Endothelial cell (in vitro differentiated cells): Measurements from ENCODE around the gene CACHD1. TPM values are rescaled to one million over a fixed set of nuclear protein-coding genes. Genes with fewer than 3 reads are reported as not detected.

Experiments
- DNase-seq: peaks from one replicate; pipeline ENCODE4 v3.0.0; 2021; ENCODE audit warnings: low spot score
- H3K27ac Mint-ChIP-seq: one replicate; pipeline ENCODE4 v1.8.0; 2021; ENCODE audit warnings: mixed read lengths, inconsistent platforms; ENCODE audit not compliant: unreplicated experiment
- H3K27me3 Mint-ChIP-seq: one replicate; pipeline ENCODE4 v1.8.0; 2021; ENCODE audit warnings: mild to moderate bottlenecking, moderate library complexity, mixed read lengths, inconsistent platforms; ENCODE audit not compliant: unreplicated experiment
- H3K36me3 Mint-ChIP-seq: one replicate; pipeline ENCODE4 v1.8.0; 2021; ENCODE audit warnings: mild to moderate bottlenecking, low read depth, mixed read lengths, inconsistent platforms; ENCODE audit not compliant: unreplicated experiment
- H3K4me1 Mint-ChIP-seq: one replicate; pipeline ENCODE4 v1.8.0; 2021; ENCODE audit warnings: mild to moderate bottlenecking, mixed read lengths, inconsistent platforms; ENCODE audit not compliant: unreplicated experiment
- H3K4me3 Mint-ChIP-seq: one replicate; pipeline ENCODE4 v1.8.0; 2021; ENCODE audit warnings: mild to moderate bottlenecking, mixed read lengths, inconsistent platforms; ENCODE audit not compliant: unreplicated experiment
- H3K9me3 Mint-ChIP-seq: one replicate; pipeline ENCODE4 v1.8.0; 2021; ENCODE audit warnings: mixed read lengths, inconsistent platforms; ENCODE audit not compliant: unreplicated experiment
- CTCF ChIP-seq: fragments of 200-600 bp; sonication (generic); IDR thresholded peaks from one replicate; pipeline ENCODE4 v1.5.0; 2021; ENCODE audit warnings: antibody characterized with exemption; ENCODE audit not compliant: unreplicated experiment
- total RNA-seq: library from RNA; stranded (reverse); fragmentation: NEBNext Ultra II Directional; extraction: Animal tissue kit (Norgen Biotek cat#: 25700); gene quantifications from one replicate; pipeline ENCODE4 v1.2.1, GENCODE V29; 2021; ENCODE audit not compliant: unreplicated experiment

The CACHD1 gene
- total RNA-seq, 1 donor from 2014 or later, result 48.6 TPM

DNA sequence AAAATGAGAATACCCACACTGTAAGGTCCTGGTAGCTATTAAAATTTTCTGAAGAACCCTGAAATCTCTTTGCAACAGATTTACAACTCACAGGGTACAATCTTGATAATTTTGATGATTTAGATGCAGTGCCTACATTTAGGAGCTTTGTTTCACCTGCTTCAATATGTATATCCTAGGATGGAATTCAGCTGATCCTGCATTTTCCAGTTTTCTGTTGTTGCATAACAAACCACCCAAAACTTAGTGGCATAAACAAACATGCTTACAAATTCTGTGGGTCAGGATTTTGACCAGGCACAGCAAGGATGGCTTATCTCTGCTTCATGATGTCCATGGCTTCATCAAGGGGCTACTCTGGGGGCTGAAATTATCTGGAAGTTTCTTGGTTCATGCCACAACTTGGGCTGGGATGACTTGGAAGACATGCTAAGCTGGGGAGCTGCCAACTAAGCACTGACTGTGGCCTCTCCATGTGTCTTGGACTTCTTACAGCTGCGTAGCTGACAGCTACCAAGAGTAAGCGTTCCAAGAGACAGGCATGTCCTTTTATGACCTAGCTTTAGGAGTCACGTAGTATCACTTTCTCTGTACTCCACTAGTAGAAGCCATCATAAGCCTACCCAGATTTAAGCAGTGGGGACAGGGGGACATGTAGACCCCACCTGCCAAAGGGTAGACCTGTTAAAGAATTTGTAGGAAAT is 108.5 kb downstream of the CACHD1 start:
- no peaks in the 10 kb centered on the region for H3K9me3 Mint-ChIP-seq
- no peaks in the 10 kb centered on the region for H3K36me3 Mint-ChIP-seq
- H3K27ac Mint-ChIP-seq, result no peak overlapping the region
- no peak overlapping the region for H3K4me3 Mint-ChIP-seq
- peaks cover 49% of the 10 kb centered on the region for H3K4me1 Mint-ChIP-seq
- H3K27me3 Mint-ChIP-seq, result peaks cover 2% of the 10 kb centered on the region
- no peak for TF ChIP-seq CTCF
- no peak for DNase-seq

- H3K9me3 Mint-ChIP-seq, result no peaks in the 10 kb centered on the region
- H3K36me3 Mint-ChIP-seq, result no peaks in the 10 kb centered on the region
- H3K27me3 Mint-ChIP-seq, result peaks cover 2% of the 10 kb centered on the region
- DNase-seq, result no peak
- TF ChIP-seq CTCF, result no peak
- H3K27ac Mint-ChIP-seq, result no peak overlapping the region
- H3K4me3 Mint-ChIP-seq, result no peak overlapping the region
- peaks cover 49% of the 10 kb centered on the region for H3K4me1 Mint-ChIP-seq
These were observed 109.8 kb downstream of the CACHD1 start for GRCh38 chr1:64579767-64580166.

DNA sequence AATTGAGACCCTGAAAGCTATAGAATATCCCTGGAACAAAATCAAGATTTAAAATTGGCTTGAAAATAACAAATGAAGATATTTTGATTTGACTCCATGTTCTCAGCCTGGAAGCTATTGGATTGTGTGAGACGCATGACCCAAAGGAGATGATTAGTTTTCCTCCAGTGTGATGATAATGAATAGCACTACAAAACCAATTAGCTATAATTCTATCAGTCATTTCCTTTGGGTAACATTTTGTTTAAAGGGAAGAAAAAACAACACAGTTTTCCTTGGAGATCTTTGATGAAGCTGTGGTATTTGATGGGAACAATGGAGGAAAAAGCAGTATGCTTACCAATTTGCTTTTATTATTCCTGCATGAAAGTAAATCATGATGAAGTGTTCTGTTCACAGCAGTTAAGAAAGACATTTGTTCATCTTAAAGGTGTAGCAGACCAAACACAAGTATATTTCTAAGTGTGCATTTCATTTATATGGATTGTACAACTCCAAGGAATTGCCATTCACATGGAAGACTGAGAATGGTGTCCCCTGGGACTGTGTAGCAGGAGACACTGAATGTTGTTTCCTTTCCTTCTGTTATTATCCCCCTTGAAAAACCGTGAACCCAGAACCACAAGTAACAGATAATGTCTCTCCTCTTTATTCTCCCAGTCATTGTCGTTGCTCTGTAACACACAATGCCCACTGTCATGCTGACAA is 111.4 kb downstream of the CACHD1 start:
- no peak for DNase-seq
- peaks cover 2% of the 10 kb centered on the region for H3K27me3 Mint-ChIP-seq
- H3K9me3 Mint-ChIP-seq, result no peaks in the 10 kb centered on the region
- peaks cover 43% of the 10 kb centered on the region for H3K4me1 Mint-ChIP-seq
- no peak for TF ChIP-seq CTCF
- no peaks in the 10 kb centered on the region for H3K36me3 Mint-ChIP-seq
- peak overlapping the region; percentile 87 for H3K27ac Mint-ChIP-seq
- no peak overlapping the region for H3K4me3 Mint-ChIP-seq

DNA sequence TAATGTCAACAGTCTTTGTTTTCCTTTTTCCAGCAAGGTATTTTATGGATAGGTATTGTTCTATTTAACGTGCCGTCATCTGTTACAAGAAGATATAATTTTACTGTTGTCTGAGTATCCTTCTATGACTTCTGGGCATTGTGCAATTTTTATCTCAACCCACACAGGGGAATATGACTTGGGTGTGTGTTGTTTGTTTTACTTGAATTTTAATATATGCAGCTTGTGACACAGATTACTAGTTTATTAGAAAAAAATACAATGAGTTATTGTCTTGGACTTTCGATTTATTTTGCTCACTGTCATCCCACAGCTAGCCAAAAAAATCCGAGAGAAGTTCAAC is 111.9 kb downstream of the CACHD1 start:
- Mint-ChIP-seq H3K36me3 (no peaks in the 10 kb centered on the region), H3K27ac (peak overlapping the region; percentile 87), H3K4me1 (peaks cover 41% of the 10 kb centered on the region), H3K4me3 (no peak overlapping the region), H3K9me3 (no peaks in the 10 kb centered on the region), H3K27me3 (peaks cover 2% of the 10 kb centered on the region)
- no peak for TF ChIP-seq CTCF
- DNase-seq, result no peak

DNA sequence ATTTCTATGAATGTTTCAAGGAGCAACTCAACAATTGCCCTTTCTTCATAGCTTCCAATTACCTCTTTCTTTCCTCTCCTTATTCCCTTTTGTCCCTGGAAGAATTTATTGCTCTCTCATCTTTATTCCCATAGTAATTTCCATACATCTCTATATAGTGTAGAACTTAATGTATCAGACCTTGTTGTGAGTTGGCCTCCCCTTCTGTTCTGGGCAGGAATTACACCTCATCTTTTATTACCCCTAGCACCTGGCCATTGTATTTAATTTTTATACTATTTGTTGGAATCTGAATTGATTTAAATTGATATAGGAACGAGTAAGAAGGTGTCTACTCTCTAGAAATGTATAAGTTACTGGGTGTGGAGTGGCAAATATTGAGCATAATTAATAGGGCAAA is 114.5 kb downstream of the CACHD1 start:
- Mint-ChIP-seq H3K27me3 (no peaks in the 10 kb centered on the region), H3K9me3 (no peaks in the 10 kb centered on the region), H3K4me1 (peaks cover 37% of the 10 kb centered on the region), H3K36me3 (no peaks in the 10 kb centered on the region), H3K27ac (no peak overlapping the region), H3K4me3 (no peak overlapping the region)
- DNase-seq, result no peak
- no peak for TF ChIP-seq CTCF
